ENCODE data around the gene CACNG1.
"Not testable (repeated sequence)": the region's sequence is repeated elsewhere in the genome, so short reads cannot be mapped to it uniquely, and the experiment has no call there.

The CACNG1 gene

GRCh38 chr17:67032382-67032781, 12.0 kb upstream of the CACNG1 start:
- ChIA-PET POLR2A (no interaction called here), CTCF (no interaction called here)
- TF ChIP-seq CTCF (IDR thresholded peaks at IDR 0.05; ENCODE audit: insufficient read depth, low read length, missing control alignments) = no peak
- no peak for DNase-seq (ENCODE audit: low read depth, low spot score)
- no peak overlapping the region for H3K4me3 ChIP-seq (ENCODE audit: low read depth, low read length)

GRCh38 chr17:67032985-67033384, 11.4 kb upstream of the CACNG1 start:
- no peak for TF ChIP-seq CTCF (IDR thresholded peaks at IDR 0.05; ENCODE audit: insufficient read depth, low read length, missing control alignments)
- ChIA-PET POLR2A (no interaction called here), CTCF (no interaction called here)
- DNase-seq (ENCODE audit: low read depth, low spot score) = no peak
- no peak overlapping the region for H3K4me3 ChIP-seq (ENCODE audit: low read depth, low read length)

- DNase-seq (ENCODE audit: low read depth, low spot score) = no peak
- no peak for TF ChIP-seq CTCF (IDR thresholded peaks at IDR 0.05; ENCODE audit: insufficient read depth, low read length, missing control alignments)
- ChIA-PET POLR2A (no interaction called here), CTCF (no interaction called here)
- H3K4me3 ChIP-seq (ENCODE audit: low read depth, low read length) = no peak overlapping the region
These were observed 10.7 kb upstream of the CACNG1 start for GRCh38 chr17:67033613-67034012.

- TF ChIP-seq CTCF (IDR thresholded peaks at IDR 0.05; ENCODE audit: insufficient read depth, low read length, missing control alignments) = no peak
- ChIA-PET CTCF (no interaction called here), POLR2A (no interaction called here)
- no peak for DNase-seq (ENCODE audit: low read depth, low spot score)
- no peak overlapping the region for H3K4me3 ChIP-seq (ENCODE audit: low read depth, low read length)
These were observed 8.9 kb upstream of the CACNG1 start for GRCh38 chr17:67035131-67036083.

GRCh38 chr17:67038861-67039365, 5.4 kb upstream of the CACNG1 start:
- DNase-seq (ENCODE audit: low read depth, low spot score) = no peak
- CTCF ChIA-PET = interaction anchor here (1.1 kb wide), 1 partner anchor 29 kb away, joined by 3 read pairs; no protein-coding TSS in a partner anchor
- TF ChIP-seq CTCF (IDR thresholded peaks at IDR 0.05; ENCODE audit: insufficient read depth, low read length, missing control alignments) = no peak
- no peak overlapping the region for H3K4me3 ChIP-seq (ENCODE audit: low read depth, low read length)
- POLR2A ChIA-PET = no interaction called here

- CTCF ChIA-PET = no interaction called here
- TF ChIP-seq CTCF (IDR thresholded peaks at IDR 0.05; ENCODE audit: insufficient read depth, low read length, missing control alignments) = no peak
- H3K4me3 ChIP-seq (ENCODE audit: low read depth, low read length) = no peak overlapping the region
- no peak for DNase-seq (ENCODE audit: low read depth, low spot score)
- POLR2A ChIA-PET = interaction anchor here (0.6 kb wide), 1 partner anchor 18 kb away, joined by 3 read pairs; no protein-coding TSS in a partner anchor
These were observed 3.7 kb upstream of the CACNG1 start for GRCh38 chr17:67040652-67041051.

- DNase-seq (ENCODE audit: low read depth, low spot score); H3K4me3 ChIP-seq (ENCODE audit: low read depth, low read length); CTCF ChIA-PET: not testable (repeated sequence)
- POLR2A ChIA-PET = interaction anchor here (0.6 kb wide), 1 partner anchor 17 kb away, joined by 3 read pairs; no protein-coding TSS in a partner anchor
These were observed 3.2 kb upstream of the CACNG1 start for GRCh38 chr17:67041119-67041518.

All from AG04449 (cell line).